Kidney (tissue), 14 donors: ENCODE results near the gene ENOX2. TPM values are rescaled to one million over a fixed set of nuclear protein-coding genes. Genes with fewer than 3 reads are reported as not detected.

ENCODE experiments used
- DNase-seq, 5 donors: peaks; one replicate each; pipeline ENCODE4 v3.0.0-alpha.2; 2013 to 2020
- FAIRE-seq: peaks from 2 replicates; lab custom pipeline; 2012; peaks lifted over from hg19 to GRCh38; lab: Jason Lieb, UNC
- H3K27ac ChIP-seq, 2 donors: one replicate each; pipeline ENCODE4 v1.7.0; 2013; ENCODE audit warnings: low read depth in 2 of 2, low read length in 2 of 2, inconsistent platforms in 1 of 2
- H3K27me3 ChIP-seq: one replicate; pipeline ENCODE4 v1.7.1; 2013; ENCODE audit warnings: low read length, inconsistent platforms; ENCODE audit not compliant: control insufficient read depth, insufficient read depth
- H3K36me3 ChIP-seq, 3 donors: one replicate each; pipeline versions ENCODE4 v1.7.0 to v1.7.1; 2013; ENCODE audit warnings: low read length in 3 of 3, control low read depth in 1 of 3, inconsistent platforms in 1 of 3; ENCODE audit not compliant: insufficient read depth in 3 of 3, control insufficient read depth in 2 of 3
- H3K4me1 ChIP-seq, 3 donors: one replicate each; pipeline versions ENCODE4 v1.7.0 to v1.7.1; 2013; ENCODE audit warnings: low read length in 3 of 3, inconsistent platforms in 1 of 3, low read depth in 1 of 3; ENCODE audit not compliant: control insufficient read depth in 2 of 3, insufficient read depth in 2 of 3
- H3K4me3 ChIP-seq, 3 donors: one replicate each; pipeline versions ENCODE4 v1.7.0 to v1.8.1; 2013; ENCODE audit warnings: low read length in 3 of 3, control low read depth in 1 of 3, inconsistent platforms in 1 of 3
- H3K9ac ChIP-seq, 3 donors: one replicate each; pipeline versions ENCODE4 v1.7.0 to v1.7.1; 2013; ENCODE audit warnings: low read length in 3 of 3, control low read depth in 1 of 3, inconsistent platforms in 1 of 3
- H3K9me3 ChIP-seq, 3 donors: one replicate each; pipeline versions ENCODE4 v1.7.0 to v1.7.1; 2013; ENCODE audit warnings: low read length in 3 of 3, control low read depth in 1 of 3, inconsistent platforms in 1 of 3; ENCODE audit not compliant: control insufficient read depth in 2 of 3, insufficient read depth in 1 of 3
- CTCF ChIP-seq: IDR thresholded peaks from 3 replicates; pipeline ENCODE4 v1.5.1; 2012; ENCODE audit warnings: mild to moderate bottlenecking, moderate library complexity, borderline replicate concordance; ENCODE audit not compliant: insufficient read depth; ENCODE audit errors: extremely low read depth
- intact Hi-C: fragments of 100-400 bp; cut with DNase I; formaldehyde crosslinking; loops from one replicate; pipeline ENCODE4 v1.11.1; 2022
- polyA plus RNA-seq: library from polyadenylated mRNA; stranded (reverse); fragments of 350-450 nt; fragmentation: Illumina TruSeq; extraction: RNeasy Lipid Tissue Mini Kit (QIAGEN cat#74804); gene quantifications from one replicate; pipeline ENCODE4 v1.2.3, GENCODE V29; 2014; ENCODE audit warnings: low read depth, low replicate concordance; ENCODE audit not compliant: insufficient read depth
- total RNA-seq: library from RNA; stranded (reverse); fragmentation: NEBNext Ultra II Directional; extraction: Animal tissue kit (Norgen Biotek cat#: 25700); gene quantifications from one replicate; pipeline ENCODE4 v1.2.1, GENCODE V29; 2021
- donor health status: control.
- donor health status: control.
- donor health status: control.
- donor health status: control.
- donor health status: control.
- donor health status: DM: yes; HTN: yes; CAD: no.
- donor health status: Normal renal cell carcinoma (clear cell type).

ENOX2 gene
- total and polyA plus RNA-seq, 2 donors from 2014 or later = 6.6 to 22.6 TPM

- H3K4me3 ChIP-seq = no peak overlapping the region
- no peaks in the 10 kb centered on the region for H3K36me3 ChIP-seq
- no peak overlapping the region for H3K9ac ChIP-seq
- no peaks in the 10 kb centered on the region for H3K9me3 ChIP-seq
- no peaks in the 10 kb centered on the region for H3K4me1 ChIP-seq
- H3K27ac ChIP-seq = no peak overlapping the region
- H3K27me3 ChIP-seq = no peaks in the 10 kb centered on the region
- intact Hi-C loops = no loop called here
- DNase-seq (no peak), FAIRE-seq (no peak)
- TF ChIP-seq CTCF = no peak
These were observed 324.1 kb downstream of the ENOX2 start for GRCh38 chrX:130578906-130579305.

- no peak for TF ChIP-seq CTCF
- H3K9ac ChIP-seq = no peak overlapping the region
- DNase-seq (no peak), FAIRE-seq (no peak)
- no peaks in the 10 kb centered on the region for H3K36me3 ChIP-seq
- no peak overlapping the region for H3K27ac ChIP-seq
- no peaks in the 10 kb centered on the region for H3K27me3 ChIP-seq
- no peaks in the 10 kb centered on the region for H3K4me1 ChIP-seq
- no peak overlapping the region for H3K4me3 ChIP-seq
- intact Hi-C loops = no loop called here
- H3K9me3 ChIP-seq = no peaks in the 10 kb centered on the region
These were observed 325.6 kb downstream of the ENOX2 start for GRCh38 chrX:130577431-130577830.

GRCh38 chrX:130575831-130576389 lies 327.1 kb downstream of the ENOX2 start:
- Histone ChIP-seq H3K36me3 (no peaks in the 10 kb centered on the region), H3K9me3 (no peaks in the 10 kb centered on the region), H3K27ac (no peak overlapping the region), H3K4me3 (no peak overlapping the region), H3K4me1 (no peaks in the 10 kb centered on the region), H3K27me3 (no peaks in the 10 kb centered on the region), H3K9ac (no peak overlapping the region)
- TF ChIP-seq CTCF = peak; percentile 59
- DNase-seq (peak in 4 of 5 donors; percentile 27 to 43 (median 32)), FAIRE-seq (peak; percentile 65)
- intact Hi-C loops = no loop called here

Other genes starting within 250 kb of the ENOX2 start
- 0.13 TPM for gene ARHGAP36, start 155.1 kb upstream of the ENOX2 start, total RNA-seq
- gene ARHGAP36, start 155.1 kb upstream of the ENOX2 start, polyA plus RNA-seq = not detected